Measurements from ENCODE around the gene BRMS1L. TPM values are rescaled to one million over a fixed set of nuclear protein-coding genes. Genes with fewer than 3 reads are reported as not detected.
A peak's percentile ranks its signal among the peaks of the same experiment; 100 is the strongest.

BRMS1L gene
- total and polyA plus RNA-seq, 7 donors, result 4.2 to 10.5 (median 5.8) TPM

DNA sequence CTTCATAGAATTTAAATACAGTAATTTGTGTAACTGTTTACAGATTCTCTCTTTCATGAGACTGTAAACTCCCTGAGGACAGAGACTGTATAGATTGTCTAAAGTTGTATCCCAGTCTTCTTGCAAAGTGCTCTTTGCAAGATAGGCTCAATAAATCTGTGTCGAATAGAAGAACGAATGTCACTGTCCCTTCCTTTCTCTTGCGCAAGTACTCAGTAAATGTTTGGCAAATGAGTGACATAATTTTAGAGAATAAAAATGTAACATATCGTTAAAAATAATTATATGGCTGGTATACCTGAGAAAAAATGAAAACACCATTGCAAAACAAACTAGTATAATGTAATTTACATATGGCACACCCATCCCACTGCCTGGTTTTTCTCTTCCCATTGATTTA lies 15.2 kb upstream of the BRMS1L start:
- Histone ChIP-seq H3K27me3 (no peaks in the 10 kb centered on the region), H3K9me3 (no peaks in the 10 kb centered on the region), H3K4me1 (peaks cover 0 to 24% (median 21%) of the 10 kb centered on the region in 4 donors), H3K27ac (no peak overlapping the region), H3K36me3 (no peaks in the 10 kb centered on the region), H3K4me3 (no peak overlapping the region)
- WGBS, 2 donors, result 77 to 86% methylated on average over 4 of the region's 4 CpGs
- TF ChIP-seq EP300 (IDR thresholded peaks at IDR 0.05), result no peak
- no peak for TF ChIP-seq POLR2AphosphoS5 (IDR thresholded peaks at IDR 0.05)
- TF ChIP-seq, protein P1, sequence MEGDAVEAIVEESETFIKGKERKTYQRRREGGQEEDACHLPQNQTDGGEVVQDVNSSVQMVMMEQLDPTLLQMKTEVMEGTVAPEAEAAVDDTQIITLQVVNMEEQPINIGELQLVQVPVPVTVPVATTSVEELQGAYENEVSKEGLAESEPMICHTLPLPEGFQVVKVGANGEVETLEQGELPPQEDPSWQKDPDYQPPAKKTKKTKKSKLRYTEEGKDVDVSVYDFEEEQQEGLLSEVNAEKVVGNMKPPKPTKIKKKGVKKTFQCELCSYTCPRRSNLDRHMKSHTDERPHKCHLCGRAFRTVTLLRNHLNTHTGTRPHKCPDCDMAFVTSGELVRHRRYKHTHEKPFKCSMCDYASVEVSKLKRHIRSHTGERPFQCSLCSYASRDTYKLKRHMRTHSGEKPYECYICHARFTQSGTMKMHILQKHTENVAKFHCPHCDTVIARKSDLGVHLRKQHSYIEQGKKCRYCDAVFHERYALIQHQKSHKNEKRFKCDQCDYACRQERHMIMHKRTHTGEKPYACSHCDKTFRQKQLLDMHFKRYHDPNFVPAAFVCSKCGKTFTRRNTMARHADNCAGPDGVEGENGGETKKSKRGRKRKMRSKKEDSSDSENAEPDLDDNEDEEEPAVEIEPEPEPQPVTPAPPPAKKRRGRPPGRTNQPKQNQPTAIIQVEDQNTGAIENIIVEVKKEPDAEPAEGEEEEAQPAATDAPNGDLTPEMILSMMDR (IDR thresholded peaks at IDR 0.05), result no peak
- no peak for TF ChIP-seq POLR2A (IDR thresholded peaks at IDR 0.05)
- intact Hi-C loops (cut with DNase I), result loop anchor here (2.0 kb wide), 1 partner anchor 16 kb away; the partner anchor contains the start of gene BRMS1L
- no peak for DNase-seq

DNA sequence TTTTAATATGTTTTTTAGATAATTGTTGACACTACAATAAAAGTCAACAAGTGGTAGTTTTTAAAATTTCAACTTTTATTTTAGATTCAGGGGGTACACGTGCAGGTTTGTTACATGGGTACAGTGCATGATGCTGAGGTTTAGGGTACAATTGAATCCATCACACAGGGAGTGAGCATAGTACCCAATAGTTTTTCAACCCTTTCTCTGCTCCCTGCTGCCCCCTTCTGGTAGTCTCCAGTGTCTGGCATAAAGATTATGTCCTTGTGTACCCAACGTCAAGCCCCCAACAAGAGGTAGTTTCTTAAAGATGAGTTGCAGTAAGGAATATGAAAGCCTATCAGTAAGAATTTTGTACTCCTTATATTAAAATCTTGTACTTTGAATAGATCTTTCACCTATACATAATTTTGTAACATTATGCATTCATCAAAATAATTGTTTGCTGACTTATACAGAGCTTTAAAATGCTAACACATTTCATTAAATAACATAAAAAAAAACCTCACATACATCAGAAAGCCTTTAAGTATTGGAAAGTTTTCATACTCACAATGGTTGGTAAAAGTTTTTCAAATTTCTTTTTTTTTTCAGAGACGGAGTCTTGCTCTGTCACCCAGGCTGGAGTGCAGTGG lies 11.7 kb upstream of the BRMS1L start:
- Histone ChIP-seq H3K27ac (no peak overlapping the region), H3K4me3 (no peak overlapping the region), H3K9me3 (no peaks in the 10 kb centered on the region), H3K27me3 (no peaks in the 10 kb centered on the region), H3K4me1 (no peaks in the 10 kb centered on the region), H3K36me3 (no peaks in the 10 kb centered on the region)
- TF ChIP-seq EP300 (IDR thresholded peaks at IDR 0.05) (no peak), POLR2A (IDR thresholded peaks at IDR 0.05) (no peak), POLR2AphosphoS5 (IDR thresholded peaks at IDR 0.05) (no peak)
- TF ChIP-seq, protein P1 (IDR thresholded peaks at IDR 0.05), result peak in 3 of 4 experiments; percentile 27 to 60 (median 28)
- intact Hi-C loops (cut with DNase I), result no loop called here
- 33 to 35% methylated on average over 3 of the region's 3 CpGs for WGBS, 2 donors
- no peak for DNase-seq

DNA sequence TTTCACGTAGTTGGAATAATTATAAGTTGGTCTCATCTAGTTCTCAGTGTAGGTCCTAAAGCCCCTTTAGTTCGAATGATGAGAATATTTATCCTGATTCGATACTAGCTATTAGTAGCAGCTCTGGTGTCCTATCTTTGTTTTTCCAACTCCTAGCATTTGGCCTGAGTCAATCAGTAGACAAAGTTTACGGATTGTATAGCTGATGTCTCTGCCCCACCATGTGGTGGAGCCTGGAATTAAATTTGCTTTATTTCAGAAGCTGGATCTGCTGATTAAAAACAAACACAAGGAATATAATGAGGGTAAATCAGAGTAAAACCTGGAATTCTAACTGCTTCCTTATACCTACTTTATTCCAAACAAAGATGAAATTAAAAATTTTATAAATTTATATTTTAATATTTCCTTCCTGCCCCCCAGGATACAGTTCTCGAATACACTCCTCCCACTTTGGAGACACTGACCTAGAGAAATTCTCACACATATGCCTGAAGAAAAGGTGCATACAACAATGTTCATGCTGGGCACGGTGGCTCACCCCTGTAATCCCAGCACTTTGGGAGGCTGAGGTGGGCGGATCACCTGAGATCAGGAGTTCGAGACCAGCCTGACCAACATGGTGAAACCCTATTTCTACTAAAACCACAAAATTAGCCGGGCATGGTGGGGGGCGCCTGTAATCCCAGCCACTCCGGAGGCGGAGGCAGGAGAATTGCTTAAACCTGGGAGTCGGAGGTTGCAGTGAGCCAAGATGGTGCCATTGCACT lies 7.6 kb upstream of the BRMS1L start:
- Histone ChIP-seq H3K27me3 (no peaks in the 10 kb centered on the region), H3K27ac (no peak overlapping the region), H3K36me3 (no peaks in the 10 kb centered on the region), H3K4me3 (no peak overlapping the region), H3K4me1 (no peaks in the 10 kb centered on the region), H3K9me3 (no peaks in the 10 kb centered on the region)
- WGBS, 2 donors, result 63 to 78% methylated on average over 13 of the region's 13 CpGs
- TF ChIP-seq POLR2AphosphoS5 (IDR thresholded peaks at IDR 0.05), result no peak
- TF ChIP-seq POLR2A (IDR thresholded peaks at IDR 0.05), result no peak
- no peak for TF ChIP-seq EP300 (IDR thresholded peaks at IDR 0.05)
- TF ChIP-seq, protein P1 (IDR thresholded peaks at IDR 0.05), result peak in 3 of 4 experiments; percentile 40 to 57 (median 43)
- DNase-seq, result no peak
- intact Hi-C loops (cut with DNase I), result no loop called here

DNA sequence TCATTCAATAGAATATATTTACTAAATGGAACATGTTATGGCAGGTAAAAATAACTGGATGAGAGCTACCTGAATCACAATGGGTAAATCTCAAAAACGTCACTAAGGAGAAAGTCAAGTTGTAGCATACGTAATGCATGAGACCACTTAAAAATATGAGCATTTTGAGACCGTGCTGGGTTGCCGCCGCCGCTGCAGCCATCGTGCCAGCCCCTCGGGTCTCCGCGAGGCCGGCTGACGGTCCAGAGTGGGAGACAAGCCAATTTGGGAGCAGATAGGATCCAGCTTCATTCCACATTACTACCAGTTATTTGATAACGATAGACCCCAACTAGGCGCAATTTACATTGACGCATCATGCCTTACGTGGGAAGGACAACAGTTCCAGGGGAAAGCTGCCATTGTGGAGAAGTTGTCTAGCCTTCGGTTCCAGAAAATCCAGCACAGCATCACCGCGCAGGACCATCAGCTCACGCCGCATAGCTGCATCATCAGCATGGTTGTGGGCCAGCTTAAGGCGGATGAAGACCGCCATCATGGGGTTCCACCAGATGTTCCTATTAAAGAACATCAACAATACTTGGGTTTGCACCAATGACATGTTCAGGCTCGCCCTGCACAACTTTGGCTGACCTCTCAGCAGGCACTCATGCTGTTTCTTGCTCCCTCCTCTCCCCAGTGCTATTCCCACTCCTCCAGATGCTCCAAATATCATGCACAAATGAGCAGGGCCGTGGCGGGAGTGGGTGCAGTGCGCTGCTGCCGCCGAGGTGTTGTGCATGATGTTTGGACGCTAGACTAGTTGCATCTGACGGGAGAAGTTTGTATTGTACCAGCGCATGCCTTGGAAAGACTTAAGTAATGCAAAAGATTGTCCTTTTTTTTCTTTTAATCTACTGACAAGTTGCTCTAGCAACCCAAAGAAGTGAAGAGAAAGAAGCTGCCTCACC lies 6.3 kb upstream of the BRMS1L start:
- Histone ChIP-seq H3K4me1 (no peaks in the 10 kb centered on the region), H3K27me3 (no peaks in the 10 kb centered on the region), H3K4me3 (no peak overlapping the region), H3K9me3 (no peaks in the 10 kb centered on the region), H3K36me3 (no peaks in the 10 kb centered on the region), H3K27ac (no peak overlapping the region)
- intact Hi-C loops (cut with DNase I), result loop anchor here (10.0 kb wide), 2 partner anchors 415 to 775 kb away; partner anchors contain the start of genes FAM177A1 and NFKBIA
- DNase-seq, result no peak
- no peak for TF ChIP-seq POLR2A (IDR thresholded peaks at IDR 0.05)
- TF ChIP-seq, protein P1 (IDR thresholded peaks at IDR 0.05), result no peak
- WGBS, 2 donors, result 95% methylated on average over 32 of the region's 32 CpGs
